ENCODE measurements around the gene CRB3.

CRB3 gene

GRCh38 chr19:6433663-6434062 is 30.4 kb upstream of the CRB3 start, which contains the start of gene SLC25A41:
TSS of gene SLC25A41 (minus strand) at chr19:6433763. CDS start at chr19:6433693, 70 bp downstream.
- no peak for DNase-seq

GRCh38 chr19:6439743-6440142 is 24.3 kb upstream of the CRB3 start:
- no peak for DNase-seq

- DNase-seq = no peak
Measured at GRCh38 chr19:6440905-6441304, 23.2 kb upstream of the CRB3 start.

GRCh38 chr19:6442087-6442688 is 21.9 kb upstream of the CRB3 start:
- no peak for DNase-seq

- no peak for DNase-seq
Measured at GRCh38 chr19:6443986-6444385, 20.1 kb upstream of the CRB3 start.

GRCh38 chr19:6446452-6446851 is 17.6 kb upstream of the CRB3 start:
- no peak for DNase-seq

- no peak for DNase-seq
Measured at GRCh38 chr19:6448045-6448444, 16.0 kb upstream of the CRB3 start.

- no peak for DNase-seq
Measured at GRCh38 chr19:6450166-6450565, 13.9 kb upstream of the CRB3 start.

- DNase-seq = no peak
Measured at GRCh38 chr19:6451583-6452222, 12.4 kb upstream of the CRB3 start.

GRCh38 chr19:6452223-6452614 is 11.9 kb upstream of the CRB3 start:
- DNase-seq = no peak

- DNase-seq = no peak
Measured at GRCh38 chr19:6452899-6453298, 11.2 kb upstream of the CRB3 start.

- DNase-seq = no peak
Measured at GRCh38 chr19:6453951-6454565, 10.0 kb upstream of the CRB3 start.

GRCh38 chr19:6455924-6456323 is 8.1 kb upstream of the CRB3 start:
- no peak for DNase-seq

- DNase-seq = no peak
Measured at GRCh38 chr19:6457958-6458694, 5.9 kb upstream of the CRB3 start.

GRCh38 chr19:6458695-6459261 is 5.3 kb upstream of the CRB3 start:
- DNase-seq = no peak

GRCh38 chr19:6459262-6460098 is 4.6 kb upstream of the CRB3 start, which contains the start of gene SLC25A23:
TSS of gene SLC25A23 (minus strand) at chr19:6459792. CDS start at chr19:6459628, 164 bp downstream.
- DNase-seq = peak; percentile 76

- DNase-seq = peak; percentile 97
Measured at GRCh38 chr19:6460099-6460884, 3.8 kb upstream of the CRB3 start.

- DNase-seq = no peak
Measured at GRCh38 chr19:6465006-6465405, 935 bp downstream of the CRB3 start.

- no peak for DNase-seq
Measured at GRCh38 chr19:6465663-6466062, 1.6 kb downstream of the CRB3 start.

GRCh38 chr19:6466526-6467248 is 2.6 kb downstream of the CRB3 start:
- no peak for DNase-seq

GRCh38 chr19:6467384-6467783 is 3.3 kb downstream of the CRB3 start:
- DNase-seq = no peak
